Suppressor macrophage (primary cell): ENCODE data around the gene RNF227.
"Not testable (repeated sequence)": the region's sequence is repeated elsewhere in the genome, so short reads cannot be mapped to it uniquely, and the experiment has no call there.

Experiments
- DNase-seq, 4 experiments: peaks; one replicate each; pipeline ENCODE4 v3.0.0-alpha.2; 2020 to 2022
- total RNA-seq, 17 experiments: gene quantifications; one replicate each; lab custom pipeline; 2026; ENCODE audit warnings: mixed read lengths in 6 of 17, inconsistent platforms in 3 of 17; lab: John Stamatoyannopoulos, UW

The RNF227 gene
- total RNA-seq = 0.42 to 5.5 (median 2.7) reads per million in 17 experiments

GRCh38 chr17:7915611-7916384 lies at the start of gene RNF227:
RNF227 (minus strand) TSS chr17:7916289; CDS start chr17:7916195, 94 bp downstream.
- DNase-seq = peak; percentile 88 to 95 (median 91)

GRCh38 chr17:7961421-7961820 lies 45.3 kb upstream of the RNF227 start:
- DNase-seq = no peak

- peak; percentile 17 to 39 (median 22) for DNase-seq
Measured at GRCh38 chr17:7959503-7960253, 43.6 kb upstream of the RNF227 start.

GRCh38 chr17:7956228-7956965 lies 40.3 kb upstream of the RNF227 start:
- DNase-seq = peak; percentile 28 to 55 (median 44)

GRCh38 chr17:7955414-7956227 lies 39.5 kb upstream of the RNF227 start:
- no peak for DNase-seq

- not testable (repeated sequence) for DNase-seq
Measured at GRCh38 chr17:7953266-7953665, 37.2 kb upstream of the RNF227 start.

GRCh38 chr17:7951143-7951792 lies 35.2 kb upstream of the RNF227 start:
- DNase-seq = no peak

- DNase-seq = no peak
Measured at GRCh38 chr17:7950578-7950977, 34.5 kb upstream of the RNF227 start.

- DNase-seq = no peak
Measured at GRCh38 chr17:7947651-7948050, 31.6 kb upstream of the RNF227 start.

- DNase-seq = no peak
Measured at GRCh38 chr17:7946441-7946840, 30.4 kb upstream of the RNF227 start.

- no peak for DNase-seq
Measured at GRCh38 chr17:7945651-7946050, 29.6 kb upstream of the RNF227 start.

- no peak for DNase-seq
Measured at GRCh38 chr17:7944326-7944725, 28.2 kb upstream of the RNF227 start.

GRCh38 chr17:7943291-7943690 lies 27.2 kb upstream of the RNF227 start:
- no peak for DNase-seq

- DNase-seq = no peak
Measured at GRCh38 chr17:7940743-7941142, 24.7 kb upstream of the RNF227 start.

GRCh38 chr17:7940034-7940433 lies 23.9 kb upstream of the RNF227 start:
- DNase-seq = no peak

- DNase-seq = no peak
Measured at GRCh38 chr17:7935859-7936258, 19.8 kb upstream of the RNF227 start.

- peak; percentile 77 to 91 (median 84) for DNase-seq
Measured at GRCh38 chr17:7932949-7933348, 16.9 kb upstream of the RNF227 start.

- DNase-seq = peak; percentile 48 to 59 (median 53)
Measured at GRCh38 chr17:7932483-7932891, 16.4 kb upstream of the RNF227 start.

GRCh38 chr17:7931709-7932482 lies 15.8 kb upstream of the RNF227 start, which contains the start of the genes CNTROB and TRAPPC1:
CNTROB (plus strand) TSS chr17:7932206; CDS start chr17:7933080, 874 bp downstream.
TRAPPC1 (minus strand) TSS chr17:7931946; CDS start chr17:7931829, 117 bp downstream.
- DNase-seq = peak; percentile 100

- DNase-seq = no peak
Measured at GRCh38 chr17:7930841-7931631, 14.9 kb upstream of the RNF227 start.
